Gastrocnemius medialis (tissue), 4 donors: ENCODE measurements around the gene TMEM117.

Source experiments
- CTCF ChIP-seq, 5 experiments: fragments of 450-650 bp in 3 of 5; fragments of 200-600 bp in 2 of 5; sonication (generic) in 2 of 5; IDR thresholded peaks in 4 of 5; conservative IDR thresholded peaks in 1 of 5; 1 replicate in 4 of 5; 2 replicates in 1 of 5; pipeline ENCODE4 v1.5.1; 2016 to 2019; ENCODE audit warnings: antibody characterized with exemption in 5 of 5, mild to moderate bottlenecking in 3 of 5, moderate library complexity in 3 of 5
- POLR2A ChIP-seq, 2 donors: fragments of 450-650 bp; IDR thresholded peaks; one replicate each; pipeline ENCODE4 v1.6.1; 2017; ENCODE audit warnings: antibody characterized with exemption in 2 of 2, mild to moderate bottlenecking in 2 of 2, moderate library complexity in 2 of 2

- TF ChIP-seq CTCF (IDR thresholded peaks at IDR 0.05 in 4 of 5, conservative IDR thresholded peaks at IDR 0.05 in 1 of 5) (no peak), POLR2A (IDR thresholded peaks at IDR 0.05) (no peak)
These were observed 8.8 kb upstream of the TMEM117 start for GRCh38 chr12:43827093-43827492.
